Neural progenitor cell (in vitro differentiated cells): Measurements from ENCODE around the gene MT1G.

Experiments
- EZH2 ChIP-seq: fragments of 200-600 bp; sonication (generic); IDR thresholded peaks from 2 replicates; pipeline ENCODE4 v1.6.1; 2017; ENCODE audit warnings: antibody characterized with exemption, mild to moderate bottlenecking, moderate library complexity
- EZH2phosphoT487 ChIP-seq: fragments of 200-600 bp; sonication (generic); IDR thresholded peaks from 2 replicates; pipeline ENCODE4 v1.6.1; 2017; ENCODE audit warnings: antibody characterized with exemption
- TF ChIP-seq, protein P1 (sequence below): fragments of 200-600 bp; sonication (generic); IDR thresholded peaks from 2 replicates; pipeline ENCODE4 v1.5.1; 2017; ENCODE audit warnings: antibody characterized with exemption, mild to moderate bottlenecking

DNA sequence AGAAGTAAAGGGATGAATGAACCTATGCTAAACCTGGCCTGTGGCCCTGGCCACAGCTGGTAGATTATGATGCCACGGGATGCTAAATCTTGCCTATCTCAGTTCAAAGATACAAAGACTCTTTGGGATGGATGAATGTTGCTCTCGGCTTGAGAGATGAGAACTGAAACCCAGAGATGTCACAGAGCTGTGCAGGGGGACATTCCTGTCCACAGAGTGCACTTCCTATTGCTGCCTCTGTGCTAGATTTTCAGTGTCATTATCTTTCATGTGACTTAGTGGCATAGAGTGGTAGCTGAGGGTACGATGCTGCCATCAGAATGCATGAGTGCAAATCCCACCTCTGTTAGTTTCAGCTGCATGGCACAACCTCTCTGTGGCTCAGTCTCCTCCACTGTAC lies 37.7 kb downstream of the MT1G start:
- TF ChIP-seq, protein P1, sequence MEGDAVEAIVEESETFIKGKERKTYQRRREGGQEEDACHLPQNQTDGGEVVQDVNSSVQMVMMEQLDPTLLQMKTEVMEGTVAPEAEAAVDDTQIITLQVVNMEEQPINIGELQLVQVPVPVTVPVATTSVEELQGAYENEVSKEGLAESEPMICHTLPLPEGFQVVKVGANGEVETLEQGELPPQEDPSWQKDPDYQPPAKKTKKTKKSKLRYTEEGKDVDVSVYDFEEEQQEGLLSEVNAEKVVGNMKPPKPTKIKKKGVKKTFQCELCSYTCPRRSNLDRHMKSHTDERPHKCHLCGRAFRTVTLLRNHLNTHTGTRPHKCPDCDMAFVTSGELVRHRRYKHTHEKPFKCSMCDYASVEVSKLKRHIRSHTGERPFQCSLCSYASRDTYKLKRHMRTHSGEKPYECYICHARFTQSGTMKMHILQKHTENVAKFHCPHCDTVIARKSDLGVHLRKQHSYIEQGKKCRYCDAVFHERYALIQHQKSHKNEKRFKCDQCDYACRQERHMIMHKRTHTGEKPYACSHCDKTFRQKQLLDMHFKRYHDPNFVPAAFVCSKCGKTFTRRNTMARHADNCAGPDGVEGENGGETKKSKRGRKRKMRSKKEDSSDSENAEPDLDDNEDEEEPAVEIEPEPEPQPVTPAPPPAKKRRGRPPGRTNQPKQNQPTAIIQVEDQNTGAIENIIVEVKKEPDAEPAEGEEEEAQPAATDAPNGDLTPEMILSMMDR = no peak
- TF ChIP-seq EZH2phosphoT487 = no peak
- TF ChIP-seq EZH2 = no peak
